Measurements from ENCODE around the gene MINPP1. TPM values are rescaled to one million over a fixed set of nuclear protein-coding genes. Genes with fewer than 3 reads are reported as not detected.

MINPP1 gene
- polyA plus RNA-seq, 1 experiment = 24.6 TPM

GRCh38 chr10:87600581-87600980, 95.9 kb downstream of the MINPP1 start:
- Histone ChIP-seq H3K4me3 (ENCODE audit: low read depth, low read length) (no peak overlapping the region), H3K27ac (ENCODE audit: low read depth, low read length) (no peak overlapping the region), H3K27me3 (ENCODE audit: control insufficient read depth, insufficient read depth, low read length) (peaks cover 4% of the 10 kb centered on the region), H3K9me3 (ENCODE audit: control insufficient read depth, insufficient read depth, low read length) (no peaks in the 10 kb centered on the region)
- ChIA-PET CTCF (no interaction called here), POLR2A (no interaction called here)
- no peak for DNase-seq (ENCODE audit: low read depth, low spot score)
- no peak for TF ChIP-seq CTCF (IDR thresholded peaks at IDR 0.05; ENCODE audit: low read depth, low read length)

Other genes with a start within 250 kb of the MINPP1 start
- 0.78 TPM in 2 replicates for gene NUTM2D, start 147.1 kb upstream of the MINPP1 start, polyA plus RNA-seq (2011; rRNA removed)
- gene PAPSS2, start 155.0 kb downstream of the MINPP1 start, polyA plus RNA-seq (2011; rRNA removed) = 44.0 and 51.4 TPM in 2 replicates